Osteocyte (in vitro differentiated cells): ENCODE results near the gene NINL. TPM values are rescaled to one million over a fixed set of nuclear protein-coding genes. Genes with fewer than 3 reads are reported as not detected.

Experiments
- DNase-seq: peaks from one replicate; pipeline ENCODE4 v3.0.0; 2021; ENCODE audit warnings: mixed read lengths; ENCODE audit not compliant: unreplicated experiment; ENCODE audit errors: extremely low spot score
- H3K27ac Mint-ChIP-seq: one replicate; pipeline ENCODE4 v1.8.0; 2021; ENCODE audit warnings: mild to moderate bottlenecking, mixed read lengths; ENCODE audit not compliant: unreplicated experiment
- H3K27me3 Mint-ChIP-seq: one replicate; pipeline ENCODE4 v1.8.0; 2021; ENCODE audit warnings: mixed read lengths; ENCODE audit not compliant: unreplicated experiment
- H3K36me3 Mint-ChIP-seq: one replicate; pipeline ENCODE4 v1.8.0; 2021; ENCODE audit warnings: mixed read lengths; ENCODE audit not compliant: unreplicated experiment
- H3K4me1 Mint-ChIP-seq: one replicate; pipeline ENCODE4 v1.8.0; 2021; ENCODE audit warnings: mixed read lengths; ENCODE audit not compliant: unreplicated experiment
- H3K4me3 Mint-ChIP-seq: one replicate; pipeline ENCODE4 v1.8.0; 2021; ENCODE audit warnings: mild to moderate bottlenecking, moderate library complexity, mixed read lengths; ENCODE audit not compliant: unreplicated experiment
- H3K9me3 Mint-ChIP-seq: one replicate; pipeline ENCODE4 v1.8.0; 2021; ENCODE audit warnings: mixed read lengths; ENCODE audit not compliant: unreplicated experiment
- total RNA-seq: library from RNA; stranded (reverse); gene quantifications from 2 replicates; pipeline ENCODE4 v1.2.1, GENCODE V29; 2021
- TF ChIP-seq, protein P1 (sequence below): fragments of 200-600 bp; sonication (generic); IDR thresholded peaks from 2 replicates; pipeline ENCODE4 v1.5.0; 2021; ENCODE audit warnings: antibody characterized with exemption, mild to moderate bottlenecking, moderate library complexity

Gene NINL
- total RNA-seq, 1 donor from 2014 or later, result 20.8 TPM

DNA sequence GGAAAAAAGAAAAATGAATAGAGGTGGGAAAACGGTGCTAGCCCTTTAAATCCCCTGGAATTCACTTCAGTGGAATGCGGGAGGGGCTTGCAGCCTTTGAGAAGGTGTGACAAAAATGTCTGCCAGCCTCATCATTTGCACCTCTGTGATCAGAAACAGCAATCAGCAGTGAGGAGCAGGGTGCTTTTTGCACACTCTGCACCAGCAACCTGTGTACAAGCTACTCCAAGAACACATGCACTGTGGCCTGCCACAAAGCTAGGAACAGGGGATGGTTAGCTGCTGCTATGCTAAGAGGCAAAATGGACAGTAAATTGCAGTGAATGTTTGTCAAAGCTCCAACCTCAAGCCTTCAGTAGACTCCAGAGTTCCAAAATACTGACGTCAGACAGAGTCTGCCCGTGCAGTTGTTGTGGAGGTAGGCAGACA lies 148.2 kb downstream of the NINL start:
- peaks cover 9% of the 10 kb centered on the region for H3K36me3 Mint-ChIP-seq
- no peak overlapping the region for H3K27ac Mint-ChIP-seq
- TF ChIP-seq, protein P1, sequence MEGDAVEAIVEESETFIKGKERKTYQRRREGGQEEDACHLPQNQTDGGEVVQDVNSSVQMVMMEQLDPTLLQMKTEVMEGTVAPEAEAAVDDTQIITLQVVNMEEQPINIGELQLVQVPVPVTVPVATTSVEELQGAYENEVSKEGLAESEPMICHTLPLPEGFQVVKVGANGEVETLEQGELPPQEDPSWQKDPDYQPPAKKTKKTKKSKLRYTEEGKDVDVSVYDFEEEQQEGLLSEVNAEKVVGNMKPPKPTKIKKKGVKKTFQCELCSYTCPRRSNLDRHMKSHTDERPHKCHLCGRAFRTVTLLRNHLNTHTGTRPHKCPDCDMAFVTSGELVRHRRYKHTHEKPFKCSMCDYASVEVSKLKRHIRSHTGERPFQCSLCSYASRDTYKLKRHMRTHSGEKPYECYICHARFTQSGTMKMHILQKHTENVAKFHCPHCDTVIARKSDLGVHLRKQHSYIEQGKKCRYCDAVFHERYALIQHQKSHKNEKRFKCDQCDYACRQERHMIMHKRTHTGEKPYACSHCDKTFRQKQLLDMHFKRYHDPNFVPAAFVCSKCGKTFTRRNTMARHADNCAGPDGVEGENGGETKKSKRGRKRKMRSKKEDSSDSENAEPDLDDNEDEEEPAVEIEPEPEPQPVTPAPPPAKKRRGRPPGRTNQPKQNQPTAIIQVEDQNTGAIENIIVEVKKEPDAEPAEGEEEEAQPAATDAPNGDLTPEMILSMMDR, result no peak
- DNase-seq, result no peak
- H3K4me1 Mint-ChIP-seq, result no peaks in the 10 kb centered on the region
- H3K9me3 Mint-ChIP-seq, result no peaks in the 10 kb centered on the region
- H3K4me3 Mint-ChIP-seq, result no peak overlapping the region
- H3K27me3 Mint-ChIP-seq, result no peaks in the 10 kb centered on the region

DNA sequence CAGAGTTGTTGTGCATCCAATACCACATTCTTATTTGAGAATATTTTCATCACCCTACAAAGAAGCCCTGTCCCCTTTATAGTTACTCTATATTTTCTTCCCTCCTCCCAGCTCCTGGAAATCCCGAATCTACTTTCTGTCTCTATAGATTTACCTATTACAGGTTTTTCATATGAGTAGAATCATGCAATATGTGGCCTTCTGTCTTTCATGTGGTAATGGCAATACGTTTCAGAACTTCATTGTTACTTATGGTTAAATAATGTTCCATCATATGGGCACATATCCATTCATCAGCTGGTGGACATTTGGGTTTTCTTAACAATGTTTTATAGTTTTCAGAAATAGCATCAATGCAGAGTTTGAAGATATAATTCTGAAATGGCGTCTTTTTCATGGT lies 160.8 kb downstream of the NINL start:
- Mint-ChIP-seq H3K4me1 (no peaks in the 10 kb centered on the region), H3K9me3 (no peaks in the 10 kb centered on the region), H3K27me3 (no peaks in the 10 kb centered on the region), H3K27ac (no peak overlapping the region), H3K4me3 (no peak overlapping the region), H3K36me3 (peaks cover 2% of the 10 kb centered on the region)
- no peak for DNase-seq
- TF ChIP-seq, protein P1, result no peak

GRCh38 chr20:25422032-25422431 lies 163.3 kb downstream of the NINL start:
- no peak for DNase-seq
- Mint-ChIP-seq H3K9me3 (no peaks in the 10 kb centered on the region), H3K4me1 (no peaks in the 10 kb centered on the region), H3K27me3 (no peaks in the 10 kb centered on the region), H3K36me3 (peaks cover 2% of the 10 kb centered on the region), H3K27ac (no peak overlapping the region), H3K4me3 (no peak overlapping the region)
- TF ChIP-seq, protein P1, result no peak

- Mint-ChIP-seq H3K27ac (no peak overlapping the region), H3K4me1 (no peaks in the 10 kb centered on the region), H3K27me3 (no peaks in the 10 kb centered on the region), H3K9me3 (no peaks in the 10 kb centered on the region), H3K4me3 (no peak overlapping the region), H3K36me3 (peaks cover 3% of the 10 kb centered on the region)
- no peak for DNase-seq
- TF ChIP-seq, protein P1, result no peak
These were observed 164.2 kb downstream of the NINL start for GRCh38 chr20:25421102-25421501.

DNA sequence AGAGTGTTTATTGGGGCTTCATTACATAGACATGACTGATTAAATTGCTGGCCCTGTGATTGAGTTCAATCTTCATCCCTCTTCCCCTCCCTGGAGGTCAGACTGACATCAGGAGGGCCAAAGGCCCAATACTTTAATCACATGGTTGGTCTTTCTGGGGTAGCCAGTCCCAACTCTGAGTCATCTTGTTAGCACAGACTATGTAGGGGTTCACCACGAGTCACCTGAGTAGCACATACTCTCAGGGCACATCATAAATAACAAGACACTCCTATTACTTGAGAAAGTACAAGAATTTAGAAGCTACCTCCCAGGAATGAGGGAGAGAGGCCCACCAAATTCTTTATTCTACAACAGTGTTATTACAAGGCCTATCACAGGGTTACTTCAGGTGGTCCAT lies 166.6 kb downstream of the NINL start:
- H3K4me1 Mint-ChIP-seq, result no peaks in the 10 kb centered on the region
- no peaks in the 10 kb centered on the region for H3K9me3 Mint-ChIP-seq
- H3K27ac Mint-ChIP-seq, result no peak overlapping the region
- DNase-seq, result no peak
- no peaks in the 10 kb centered on the region for H3K27me3 Mint-ChIP-seq
- peaks cover 3% of the 10 kb centered on the region for H3K36me3 Mint-ChIP-seq
- TF ChIP-seq, protein P1, result no peak
- H3K4me3 Mint-ChIP-seq, result no peak overlapping the region
